Activated naive CD4-positive, alpha-beta T cell treated with anti-CD3 and anti-CD28 coated beads, Interleukin-2, amount 50 U/mL, for 72 hours (primary cell): ENCODE measurements around the gene SAMD4B. TPM values are rescaled to one million over a fixed set of nuclear protein-coding genes. Genes with fewer than 3 reads are reported as not detected.

Experiments used
- ATAC-seq, 2 donors: fragments of 150-1000 bp; cut with Tn5 transposase; 2 replicates each; pipeline ENCODE4 v1.10.0; 2021; ENCODE audit warnings: mild to moderate bottlenecking in 2 of 2, moderate library complexity in 2 of 2
- DNase-seq, 2 donors: peaks; one replicate each; pipeline ENCODE4 v3.0.0; 2021 to 2022; ENCODE audit warnings: low spot score in 2 of 2
- H3K27ac Mint-ChIP-seq, 2 donors: one replicate each; pipeline ENCODE4 v1.8.0; 2022; ENCODE audit warnings: mild to moderate bottlenecking in 2 of 2, mixed read lengths in 2 of 2
- H3K36me3 Mint-ChIP-seq, 2 donors: one replicate each; pipeline ENCODE4 v1.8.0; 2022; ENCODE audit warnings: mixed read lengths in 2 of 2
- H3K9me3 Mint-ChIP-seq, 2 donors: one replicate each; pipeline ENCODE4 v1.8.0; 2022; ENCODE audit warnings: mixed read lengths in 2 of 2
- total RNA-seq, 2 donors: library from RNA; stranded (reverse); gene quantifications; one replicate each; pipeline ENCODE4 v1.2.3, GENCODE V29; 2022

The SAMD4B gene
- total RNA-seq, 2 donors from 2014 or later: 42.1 to 56.1 TPM

- peaks cover 14 to 21% of the 10 kb centered on the region in 2 donors for H3K36me3 Mint-ChIP-seq
- no peak for DNase-seq
- H3K9me3 Mint-ChIP-seq: no peaks in the 10 kb centered on the region
- ATAC-seq: no peak
- peak overlapping the region; percentile 99 for H3K27ac Mint-ChIP-seq
Measured at GRCh38 chr19:39389631-39390414, 47.6 kb downstream of the SAMD4B start.

GRCh38 chr19:39390451-39390750, 48.2 kb downstream of the SAMD4B start:
- H3K36me3 Mint-ChIP-seq: peaks cover 20 to 26% of the 10 kb centered on the region in 2 donors
- DNase-seq: no peak
- H3K27ac Mint-ChIP-seq: peak overlapping the region; percentile 99
- ATAC-seq: no peak
- H3K9me3 Mint-ChIP-seq: no peaks in the 10 kb centered on the region

- Mint-ChIP-seq H3K27ac (peak within 1 kb of the TSS; percentile 99), H3K9me3 (no peaks in the 10 kb centered on the region), H3K36me3 (peaks cover 25 to 26% of the 10 kb centered on the region in 2 donors)
- peak; percentile 96 to 98 for ATAC-seq
- peak; percentile 91 to 95 for DNase-seq
Measured at GRCh38 chr19:39390751-39391437, 48.7 kb downstream of the SAMD4B start, which contains the start of the genes MED29 and PAF1. Gene MED29 (plus strand): TSS chr19:39391378. CDS start chr19:39391423, 45 bp downstream. Gene PAF1 (minus strand): TSS chr19:39391106. CDS start chr19:39390864, 242 bp downstream.

- H3K36me3 Mint-ChIP-seq: peaks cover 9 to 21% of the 10 kb centered on the region in 2 donors
- ATAC-seq (peak; percentile 32 to 73), DNase-seq (peak; percentile 89 to 98)
- H3K9me3 Mint-ChIP-seq: no peaks in the 10 kb centered on the region
- peak overlapping the region; percentile 89 to 99 for H3K27ac Mint-ChIP-seq
Measured at GRCh38 chr19:39397360-39398296, 55.4 kb downstream of the SAMD4B start.

GRCh38 chr19:39398297-39398864, 56.2 kb downstream of the SAMD4B start:
- peak; percentile 14 to 25 for ATAC-seq
- H3K36me3 Mint-ChIP-seq: peaks cover 8 to 19% of the 10 kb centered on the region in 2 donors
- peak overlapping the region; percentile 89 to 99 for H3K27ac Mint-ChIP-seq
- DNase-seq: peak; percentile 60 to 81
- no peaks in the 10 kb centered on the region for H3K9me3 Mint-ChIP-seq

- Mint-ChIP-seq H3K27ac (peak overlapping the region in 1 of 2 donors; percentile 99), H3K9me3 (no peaks in the 10 kb centered on the region), H3K36me3 (peaks cover 5 to 12% of the 10 kb centered on the region in 2 donors)
- DNase-seq (no peak), ATAC-seq (no peak)
Measured at GRCh38 chr19:39399668-39400050, 57.4 kb downstream of the SAMD4B start.

- DNase-seq (no peak), ATAC-seq (no peak)
- peak overlapping the region in 1 of 2 donors; percentile 99 for H3K27ac Mint-ChIP-seq
- H3K36me3 Mint-ChIP-seq: peaks cover 4 to 9% of the 10 kb centered on the region in 2 donors
- H3K9me3 Mint-ChIP-seq: no peaks in the 10 kb centered on the region
Measured at GRCh38 chr19:39400061-39400460, 57.8 kb downstream of the SAMD4B start.

GRCh38 chr19:39401070-39401548, 58.9 kb downstream of the SAMD4B start:
- ATAC-seq (no peak), DNase-seq (no peak)
- Mint-ChIP-seq H3K27ac (peak overlapping the region; percentile 69 to 99), H3K36me3 (no peaks in the 10 kb centered on the region), H3K9me3 (no peaks in the 10 kb centered on the region)

GRCh38 chr19:39401549-39402345, 59.5 kb downstream of the SAMD4B start:
- peak; percentile 46 to 69 for ATAC-seq
- peak; percentile 62 to 93 for DNase-seq
- H3K36me3 Mint-ChIP-seq: peaks cover 0 to under 1% of the 10 kb centered on the region in 2 donors
- H3K27ac Mint-ChIP-seq: peak overlapping the region; percentile 69 to 99
- H3K9me3 Mint-ChIP-seq: no peaks in the 10 kb centered on the region

- peak overlapping the region; percentile 98 to 99 for H3K27ac Mint-ChIP-seq
- peak; percentile 77 to 89 for DNase-seq
- peaks cover 7 to 8% of the 10 kb centered on the region in 2 donors for H3K36me3 Mint-ChIP-seq
- peak; percentile 1 to 14 for ATAC-seq
- H3K9me3 Mint-ChIP-seq: no peaks in the 10 kb centered on the region
Measured at GRCh38 chr19:39402346-39403300, 60.4 kb downstream of the SAMD4B start.

- peak; percentile 34 to 39 for ATAC-seq
- Mint-ChIP-seq H3K27ac (peak overlapping the region; percentile 98 to 99), H3K36me3 (peaks cover 17 to 18% of the 10 kb centered on the region in 2 donors), H3K9me3 (no peaks in the 10 kb centered on the region)
- DNase-seq: peak; percentile 89 to 99
Measured at GRCh38 chr19:39403331-39404312, 61.4 kb downstream of the SAMD4B start.

- peak overlapping the region in 1 of 2 donors; percentile 99 for H3K27ac Mint-ChIP-seq
- ATAC-seq (no peak), DNase-seq (no peak)
- H3K9me3 Mint-ChIP-seq: no peaks in the 10 kb centered on the region
- H3K36me3 Mint-ChIP-seq: peaks cover 23 to 24% of the 10 kb centered on the region in 2 donors
Measured at GRCh38 chr19:39405261-39405957, 63.2 kb downstream of the SAMD4B start.
